CD4-positive, alpha-beta T cell treated with Interleukin-17A for 1 hour (primary cell): ENCODE measurements around the gene PJVK.
"Not testable (repeated sequence)": the region's sequence is repeated elsewhere in the genome, so short reads cannot be mapped to it uniquely, and the experiment has no call there.

Experiments used
- DNase-seq: peaks from one replicate; pipeline ENCODE4 v3.0.0-alpha.2; 2020

PJVK gene

GRCh38 chr2:178450774-178451525, at the start of gene PJVK, which contains the start of gene PRKRA:
PJVK (plus strand) TSS chr2:178451378; CDS start chr2:178453410, 2,032 bp downstream.
PRKRA (minus strand) TSS chr2:178451175; CDS start chr2:178451030, 145 bp downstream.
- peak; percentile 95 for DNase-seq

- DNase-seq, result no peak
Measured at GRCh38 chr2:178401994-178402437, 49.2 kb upstream of the PJVK start.

- DNase-seq, result no peak
Measured at GRCh38 chr2:178403671-178404306, 47.4 kb upstream of the PJVK start.

- DNase-seq, result no peak
Measured at GRCh38 chr2:178404368-178404767, 46.8 kb upstream of the PJVK start.

GRCh38 chr2:178409261-178409660, 41.9 kb upstream of the PJVK start:
- no peak for DNase-seq

- no peak for DNase-seq
Measured at GRCh38 chr2:178412047-178412446, 39.1 kb upstream of the PJVK start.

- DNase-seq, result not testable (repeated sequence)
Measured at GRCh38 chr2:178412453-178412852, 38.7 kb upstream of the PJVK start.

- DNase-seq, result peak; percentile 75
Measured at GRCh38 chr2:178413472-178414265, 37.5 kb upstream of the PJVK start.

- DNase-seq, result peak; percentile 83
Measured at GRCh38 chr2:178414266-178415247, 36.6 kb upstream of the PJVK start.

GRCh38 chr2:178415979-178416378, 35.2 kb upstream of the PJVK start:
- no peak for DNase-seq

GRCh38 chr2:178417916-178418315, 33.3 kb upstream of the PJVK start:
- no peak for DNase-seq

- DNase-seq, result no peak
Measured at GRCh38 chr2:178418426-178418825, 32.8 kb upstream of the PJVK start.

- no peak for DNase-seq
Measured at GRCh38 chr2:178419123-178419522, 32.1 kb upstream of the PJVK start.

- DNase-seq, result no peak
Measured at GRCh38 chr2:178420463-178420999, 30.6 kb upstream of the PJVK start.

- no peak for DNase-seq
Measured at GRCh38 chr2:178422097-178422496, 29.1 kb upstream of the PJVK start.

GRCh38 chr2:178423746-178424145, 27.4 kb upstream of the PJVK start:
- DNase-seq, result not testable (repeated sequence)

GRCh38 chr2:178425255-178425827, 25.8 kb upstream of the PJVK start:
- no peak for DNase-seq

- no peak for DNase-seq
Measured at GRCh38 chr2:178426388-178426787, 24.8 kb upstream of the PJVK start.

GRCh38 chr2:178427458-178427857, 23.7 kb upstream of the PJVK start:
- no peak for DNase-seq

GRCh38 chr2:178428396-178428806, 22.8 kb upstream of the PJVK start:
- DNase-seq, result no peak

- DNase-seq, result no peak
Measured at GRCh38 chr2:178429336-178429735, 21.8 kb upstream of the PJVK start.

GRCh38 chr2:178436662-178437061, 14.5 kb upstream of the PJVK start:
- DNase-seq, result no peak
